Keratinocyte (primary cell): ENCODE data around the gene RNF115.

Experiments used
- EZH2 ChIP-seq: IDR thresholded peaks from one replicate; pipeline ENCODE4 v1.6.1; 2012; ENCODE audit warnings: inconsistent platforms, mild to moderate bottlenecking, low read length, moderate library complexity
- TF ChIP-seq, protein P1 (sequence below), 3 experiments: IDR thresholded peaks in 1 of 3; conservative IDR thresholded peaks in 1 of 3; optimal IDR thresholded peaks in 1 of 3; 2 replicates in 2 of 3; 3 replicates in 1 of 3; pipeline versions ENCODE3 to v1.5.1; 2011; ENCODE audit warnings: low read length in 3 of 3, mild to moderate bottlenecking in 3 of 3, moderate library complexity in 2 of 3, control low read depth in 1 of 3, inconsistent platforms in 1 of 3; ENCODE audit not compliant: insufficient read depth in 2 of 3; ENCODE audit errors: extremely low read depth in 1 of 3

GRCh38 chr1:145788580-145788979, 35.3 kb downstream of the RNF115 start:
- TF ChIP-seq, protein P1, sequence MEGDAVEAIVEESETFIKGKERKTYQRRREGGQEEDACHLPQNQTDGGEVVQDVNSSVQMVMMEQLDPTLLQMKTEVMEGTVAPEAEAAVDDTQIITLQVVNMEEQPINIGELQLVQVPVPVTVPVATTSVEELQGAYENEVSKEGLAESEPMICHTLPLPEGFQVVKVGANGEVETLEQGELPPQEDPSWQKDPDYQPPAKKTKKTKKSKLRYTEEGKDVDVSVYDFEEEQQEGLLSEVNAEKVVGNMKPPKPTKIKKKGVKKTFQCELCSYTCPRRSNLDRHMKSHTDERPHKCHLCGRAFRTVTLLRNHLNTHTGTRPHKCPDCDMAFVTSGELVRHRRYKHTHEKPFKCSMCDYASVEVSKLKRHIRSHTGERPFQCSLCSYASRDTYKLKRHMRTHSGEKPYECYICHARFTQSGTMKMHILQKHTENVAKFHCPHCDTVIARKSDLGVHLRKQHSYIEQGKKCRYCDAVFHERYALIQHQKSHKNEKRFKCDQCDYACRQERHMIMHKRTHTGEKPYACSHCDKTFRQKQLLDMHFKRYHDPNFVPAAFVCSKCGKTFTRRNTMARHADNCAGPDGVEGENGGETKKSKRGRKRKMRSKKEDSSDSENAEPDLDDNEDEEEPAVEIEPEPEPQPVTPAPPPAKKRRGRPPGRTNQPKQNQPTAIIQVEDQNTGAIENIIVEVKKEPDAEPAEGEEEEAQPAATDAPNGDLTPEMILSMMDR (optimal IDR thresholded peaks at IDR 0.05 in 1 of 3, IDR thresholded peaks at IDR 0.05 in 1 of 3, conservative IDR thresholded peaks at IDR 0.05 in 1 of 3; ENCODE audit: extremely low read depth in 1 of 3, insufficient read depth in 2 of 3, low read length in 3 of 3) = no peak
- no peak for TF ChIP-seq EZH2
